Central memory CD4-positive, alpha-beta T cell (primary cell): ENCODE data around the gene NOL4L.

Experiments
- DNase-seq: peaks from one replicate; pipeline ENCODE4 v3.0.0; 2022

The NOL4L gene

DNA sequence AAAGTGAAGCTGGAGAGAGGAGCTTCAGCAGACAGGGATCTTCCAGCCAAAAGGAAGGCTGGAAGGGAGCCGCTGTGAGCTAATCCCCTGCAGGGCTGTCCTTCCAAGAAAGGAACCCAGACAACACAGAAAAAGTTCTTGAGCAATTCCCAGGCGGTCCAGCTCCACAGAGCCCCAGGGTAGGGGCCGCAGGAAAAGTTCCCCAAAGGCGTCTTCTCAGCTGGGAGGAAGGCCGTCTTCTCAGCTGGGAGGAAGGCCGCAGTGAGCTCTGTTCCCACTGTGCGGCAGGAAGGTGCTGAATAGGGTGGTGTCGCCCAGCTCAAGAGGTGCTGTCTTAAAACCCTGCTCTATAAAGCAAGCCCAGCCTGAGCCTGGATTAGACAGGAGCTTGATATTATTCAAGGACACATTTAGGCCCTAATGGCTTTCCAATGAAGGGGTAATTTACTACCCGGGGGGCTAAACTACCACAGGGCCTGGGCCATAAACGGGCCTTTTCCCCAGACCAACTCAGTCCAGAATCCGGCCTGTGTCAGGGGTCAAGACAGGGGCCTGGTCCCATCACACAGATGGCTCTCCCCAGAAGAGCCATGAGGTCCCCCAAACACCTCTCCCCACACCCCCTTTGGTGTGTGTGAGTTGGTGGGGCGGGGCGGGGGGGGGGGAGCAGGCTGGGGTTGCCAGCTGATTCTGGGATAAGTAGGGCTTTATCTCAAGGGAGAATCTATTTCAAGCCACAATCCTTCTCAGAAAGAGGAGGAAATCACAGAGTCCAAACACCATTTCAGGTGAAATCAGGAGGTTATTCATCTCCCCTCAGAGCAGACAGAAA lies 103.6 kb downstream of the NOL4L start:
- DNase-seq = no peak

DNA sequence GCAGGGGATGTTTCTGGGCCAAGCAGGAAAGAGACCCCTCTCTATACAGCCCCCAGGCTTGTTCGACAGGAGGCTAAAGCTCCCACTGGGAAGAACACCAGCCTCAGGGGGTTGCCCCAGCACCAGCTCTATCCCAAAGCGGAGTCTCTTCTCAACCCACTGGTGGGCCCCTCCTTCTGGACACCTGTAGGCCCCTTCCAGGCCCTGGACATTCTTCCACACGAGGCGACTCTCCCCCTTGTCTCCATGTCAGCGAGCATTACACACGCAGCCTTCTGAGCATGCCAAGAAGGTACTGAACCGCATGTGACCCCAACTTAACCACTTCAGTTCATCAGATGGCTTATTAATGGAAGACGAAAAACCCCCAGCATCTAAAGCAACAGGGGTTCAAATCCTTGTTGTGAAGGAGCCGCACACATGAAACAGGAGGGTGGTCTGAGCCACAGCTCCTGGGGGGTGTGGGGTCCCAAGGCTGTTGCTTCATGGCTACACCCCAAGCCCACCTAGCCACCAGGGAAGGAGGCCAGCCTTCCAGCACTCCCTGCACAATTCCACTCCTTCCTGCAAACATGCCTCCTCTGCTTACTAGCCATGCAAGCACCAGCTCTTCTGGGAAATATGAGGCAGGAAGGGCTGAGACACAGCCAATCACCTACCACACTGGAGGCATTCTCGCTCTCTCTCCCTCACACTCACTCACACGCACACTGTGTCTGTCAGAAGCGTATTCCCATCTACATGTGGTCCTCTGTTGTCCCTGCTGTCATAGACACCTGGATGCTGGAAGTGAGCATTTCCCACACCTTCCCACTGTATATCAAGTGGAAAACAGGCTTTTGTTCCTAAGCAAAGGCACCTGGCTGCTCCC lies 104.5 kb downstream of the NOL4L start:
- DNase-seq = no peak

GRCh38 chr20:32479697-32480171 lies 105.4 kb downstream of the NOL4L start:
- no peak for DNase-seq

DNA sequence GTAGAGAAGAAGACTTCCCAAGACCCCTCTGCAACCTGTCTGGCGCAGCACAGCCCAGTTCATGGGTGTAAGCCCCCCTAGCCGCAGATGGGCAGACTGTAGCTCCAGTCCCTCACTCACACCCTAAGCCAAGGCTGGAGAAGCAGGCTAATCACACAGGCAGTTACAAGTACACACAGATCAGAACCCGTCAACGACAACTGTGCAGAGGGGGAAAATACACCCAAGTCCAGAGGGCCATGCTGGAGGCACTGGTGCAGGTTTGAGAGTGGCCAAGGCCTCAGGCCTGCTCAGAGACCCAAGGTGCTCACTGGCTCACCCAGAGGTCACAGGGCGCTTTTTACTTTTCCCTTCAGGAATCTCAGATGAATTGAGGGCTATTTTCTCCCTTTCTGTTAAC lies 106.1 kb downstream of the NOL4L start:
- DNase-seq = no peak

DNA sequence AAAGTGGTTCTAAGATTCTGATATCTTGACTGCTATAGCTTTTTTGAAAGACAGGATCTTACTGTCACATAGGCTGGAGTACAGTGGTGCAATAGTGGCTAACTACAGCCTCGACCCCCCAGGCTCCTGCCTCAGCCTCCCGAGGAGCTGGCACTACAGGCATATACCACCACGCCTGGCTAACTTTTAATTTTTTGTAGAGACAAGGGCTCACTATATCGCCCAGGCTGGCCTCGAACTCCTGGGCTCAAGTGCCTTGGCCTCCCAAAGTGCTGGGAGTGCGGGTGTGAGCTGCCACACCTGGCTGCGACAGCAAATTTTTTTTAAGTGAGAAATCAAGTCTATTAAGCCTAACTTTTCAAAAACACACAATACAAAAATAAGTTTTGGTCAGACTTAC lies 106.6 kb downstream of the NOL4L start:
- DNase-seq = no peak

DNA sequence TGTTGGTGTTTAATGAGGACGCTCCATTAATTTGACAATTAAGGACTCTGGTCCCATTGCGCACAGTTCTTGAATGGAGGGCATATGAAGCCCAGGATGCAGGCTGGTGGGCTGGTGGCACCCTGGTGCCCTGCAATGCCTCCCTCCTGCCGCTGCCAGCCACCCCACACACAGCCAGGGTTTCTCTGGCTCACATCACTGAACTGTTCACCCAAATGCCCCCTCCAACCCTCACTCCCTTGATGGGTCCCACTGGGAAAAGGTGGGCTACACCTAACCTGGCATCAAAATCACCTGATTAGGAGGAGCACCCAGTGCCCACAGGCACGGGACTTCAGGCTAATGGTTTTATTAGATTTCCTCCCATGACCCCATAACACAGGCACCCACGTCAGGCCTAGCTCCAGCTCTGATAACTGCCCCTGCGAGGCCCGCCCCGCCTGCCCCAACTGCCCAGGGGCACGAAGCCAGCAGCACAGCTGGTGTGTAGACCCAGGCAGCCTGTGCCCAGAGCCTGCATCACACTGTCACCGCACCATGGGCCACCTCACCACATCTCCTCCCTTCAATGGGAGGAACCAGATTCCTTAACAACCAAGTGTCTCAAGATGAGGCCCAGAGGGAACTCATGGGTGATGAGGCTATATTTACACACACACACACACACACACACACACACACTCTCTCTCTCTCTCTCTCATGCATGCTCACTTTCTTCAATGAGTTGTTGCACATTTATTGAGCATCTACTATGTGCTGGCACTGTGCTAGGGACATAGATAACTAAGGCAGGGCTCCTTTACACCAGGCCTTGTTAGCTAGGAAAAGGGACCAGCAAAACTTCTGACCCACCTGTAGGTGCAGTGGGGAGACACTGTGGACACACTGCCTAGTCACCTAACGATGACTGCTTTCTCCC lies 107.3 kb downstream of the NOL4L start:
- DNase-seq = no peak

DNA sequence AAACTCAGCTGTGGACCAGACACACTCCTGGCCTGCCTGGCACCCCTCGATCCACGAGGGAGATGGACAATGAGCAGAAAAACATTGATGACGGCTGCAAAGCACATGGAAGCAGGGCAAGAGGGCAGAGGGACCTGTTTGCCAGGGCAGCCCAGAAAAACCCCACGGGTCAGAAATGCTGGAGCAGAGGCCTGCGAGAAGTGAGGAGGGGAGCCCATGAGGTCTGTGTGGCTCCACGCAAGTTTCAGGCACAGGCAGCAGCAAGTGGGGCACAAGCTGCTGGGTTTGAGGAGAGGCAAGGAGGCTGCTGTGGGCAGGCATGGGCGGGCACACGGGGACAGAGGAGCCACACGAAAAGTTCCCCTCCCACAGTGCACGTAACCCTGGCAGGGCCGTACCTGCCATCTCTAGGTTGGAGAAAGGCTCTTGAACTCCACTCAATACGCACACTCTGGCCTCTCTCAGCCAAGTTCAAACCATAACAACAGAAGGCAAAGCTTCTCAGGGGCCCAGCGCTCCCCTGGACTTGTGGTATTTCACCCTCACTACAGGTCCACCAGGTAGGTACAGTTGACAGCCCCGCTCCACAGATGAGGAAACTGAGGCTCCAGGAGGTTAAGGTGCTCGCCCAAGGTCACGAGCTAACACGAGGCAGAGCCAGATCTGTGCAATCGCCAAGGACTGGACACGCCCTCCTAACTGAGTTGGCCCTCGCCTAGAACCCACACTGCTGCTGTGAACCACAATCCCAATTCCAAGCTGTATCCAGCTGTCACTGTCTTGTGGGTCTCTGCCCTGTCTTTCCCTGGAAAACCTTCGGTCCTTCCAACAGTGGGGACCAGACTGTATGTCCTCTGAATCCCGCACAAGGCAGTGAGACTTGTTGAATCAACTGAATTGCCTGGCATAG lies 108.2 kb downstream of the NOL4L start:
- no peak for DNase-seq

DNA sequence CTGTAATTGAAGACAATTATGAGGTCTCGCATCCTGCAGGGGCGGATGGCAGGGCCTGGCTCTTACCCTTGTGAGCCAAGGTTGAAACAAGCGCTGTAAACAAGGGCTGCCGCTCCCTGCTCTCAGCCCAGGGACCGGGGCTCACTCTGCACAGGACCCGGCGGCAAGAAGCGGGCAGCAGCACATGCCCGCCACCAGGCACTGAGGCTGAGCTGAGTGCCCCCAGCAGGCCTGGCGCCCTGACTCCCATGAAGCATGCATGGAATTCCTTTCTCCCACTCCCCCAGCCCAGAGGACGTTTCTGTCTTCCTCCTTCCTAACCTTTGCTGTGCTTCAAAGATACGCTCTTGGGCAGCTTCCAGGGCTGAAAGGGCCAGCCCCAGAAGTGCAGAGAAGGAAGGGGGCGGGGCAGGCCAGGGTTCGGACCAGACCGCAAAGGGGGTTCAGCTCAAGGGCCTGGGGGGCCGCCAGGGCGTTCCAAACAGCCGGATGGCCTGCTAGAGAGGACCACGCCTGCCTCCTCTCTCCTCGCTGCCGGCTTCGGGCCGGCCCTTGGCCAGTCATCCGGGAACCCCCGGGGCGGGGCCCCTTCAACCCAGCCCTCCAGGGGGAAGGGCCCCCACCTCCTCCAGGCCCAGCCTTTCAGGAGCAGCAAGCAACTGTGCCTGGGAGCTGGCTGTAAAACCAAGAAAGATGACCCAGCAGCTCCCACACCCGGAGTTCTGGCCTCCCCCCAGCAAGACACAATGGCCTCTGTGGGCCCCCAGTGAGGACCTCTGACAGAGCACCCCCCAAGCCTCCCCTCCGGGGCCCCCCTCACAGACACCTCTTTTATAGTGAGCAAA lies 109.9 kb downstream of the NOL4L start:
- no peak for DNase-seq

DNA sequence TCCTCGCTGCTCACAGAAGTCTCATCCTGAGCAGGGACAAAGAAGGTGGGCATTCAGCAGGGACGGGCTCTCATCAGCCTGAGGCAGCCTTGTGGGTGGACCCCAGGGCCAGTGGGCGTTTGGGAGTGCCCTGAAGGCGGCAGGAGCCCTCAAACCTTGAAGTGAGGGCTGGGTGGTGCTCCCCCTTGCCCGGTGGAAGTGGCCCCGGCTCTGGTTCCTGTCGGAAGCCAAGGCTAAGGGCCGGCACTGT lies 110.5 kb downstream of the NOL4L start:
- DNase-seq = no peak

GRCh38 chr20:32474009-32474716 lies 111.0 kb downstream of the NOL4L start:
- DNase-seq = no peak

- DNase-seq = no peak
Measured at GRCh38 chr20:32473231-32474008, 111.7 kb downstream of the NOL4L start.

- no peak for DNase-seq
Measured at GRCh38 chr20:32472581-32473207, 112.4 kb downstream of the NOL4L start.

DNA sequence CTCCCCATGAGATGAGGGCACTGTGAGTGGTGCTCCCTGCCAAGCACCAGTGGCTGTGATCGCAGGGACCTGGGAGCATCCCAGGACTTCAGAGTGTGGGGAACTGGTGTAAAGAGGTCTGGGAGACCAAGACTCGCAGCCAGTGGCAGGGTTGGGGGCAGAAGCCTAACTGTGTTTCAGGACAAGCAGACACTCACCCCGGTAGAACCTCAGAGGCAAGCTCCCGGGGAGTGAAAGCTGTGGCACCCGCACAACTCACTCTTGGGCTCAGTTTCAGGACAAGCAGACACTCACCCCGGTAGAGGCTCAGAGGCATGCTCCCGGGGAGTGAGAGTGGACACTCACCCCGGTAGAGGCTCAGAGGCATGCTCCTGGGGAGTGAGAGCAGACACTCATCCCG lies 114.2 kb downstream of the NOL4L start:
- DNase-seq = no peak

- peak; percentile 14 for DNase-seq
Measured at GRCh38 chr20:32470025-32470861, 114.9 kb downstream of the NOL4L start.

DNA sequence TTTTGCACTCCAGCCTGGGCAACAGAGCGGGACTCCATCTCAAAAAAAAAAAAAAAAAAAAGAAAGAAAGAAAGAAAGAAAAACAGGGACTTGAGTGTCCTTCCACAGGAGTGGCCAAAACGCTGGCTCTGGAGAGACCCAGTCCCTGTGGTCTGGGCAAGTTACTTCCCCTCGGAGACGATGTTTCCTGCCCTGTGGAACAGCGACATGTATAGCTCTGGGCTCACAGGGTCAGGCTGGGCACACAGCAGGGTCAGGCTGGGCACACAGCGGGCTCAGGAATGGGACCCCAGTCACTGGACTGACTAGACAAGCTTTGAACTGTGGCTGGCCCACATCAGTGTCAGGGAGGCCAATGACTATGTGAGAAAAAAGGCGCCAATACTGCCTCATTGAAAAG lies 116.3 kb downstream of the NOL4L start:
- no peak for DNase-seq

- no peak for DNase-seq
Measured at GRCh38 chr20:32468313-32468640, 116.9 kb downstream of the NOL4L start.

- DNase-seq = no peak
Measured at GRCh38 chr20:32467506-32468312, 117.4 kb downstream of the NOL4L start.
